NCI-H524 treated with DMSO at 0.1 percent for 48 hours (cell line): ENCODE data around the gene TYW3.

ENCODE experiments used
- DNase-seq: peaks from one replicate; lab custom pipeline; 2025; lab: John Stamatoyannopoulos, UW

TYW3 gene

GRCh38 chr1:74791491-74791890 is 58.5 kb downstream of the TYW3 start:
- DNase-seq, result no peak

GRCh38 chr1:74799119-74799657 is 66.2 kb downstream of the TYW3 start:
- no peak for DNase-seq

- peak; percentile 53 for DNase-seq
Observed at GRCh38 chr1:74811436-74812179, 78.7 kb downstream of the TYW3 start.

GRCh38 chr1:74812180-74812541 is 79.2 kb downstream of the TYW3 start:
- DNase-seq, result no peak
